Epithelial cell of proximal tubule (primary cell): Measurements from ENCODE around the gene EMILIN1. TPM values are rescaled to one million over a fixed set of nuclear protein-coding genes. Genes with fewer than 3 reads are reported as not detected.
A peak's percentile ranks its signal among the peaks of the same experiment; 100 is the strongest.

Experiments used
- DNase-seq: peaks from one replicate; pipeline ENCODE4 v3.0.0-alpha.2; 2011; ENCODE audit warnings: low read depth
- H3K4me3 ChIP-seq: 2 replicates; pipeline ENCODE4 v1.5.1; 2011; ENCODE audit warnings: low read depth, mild to moderate bottlenecking, low read length
- CTCF ChIP-seq: conservative IDR thresholded peaks from 2 replicates; pipeline ENCODE4 v1.5.1; 2012; ENCODE audit warnings: low read depth, mild to moderate bottlenecking, low read length
- total RNA-seq: library from RNA; depleted of rRNA; stranded (reverse); fragments of >200 nt; gene quantifications from 2 replicates; pipeline ENCODE4 v1.2.3, GENCODE V29; 2015

Gene EMILIN1
- total RNA-seq, 1 donor from 2014 or later, result 2.1 TPM

DNA sequence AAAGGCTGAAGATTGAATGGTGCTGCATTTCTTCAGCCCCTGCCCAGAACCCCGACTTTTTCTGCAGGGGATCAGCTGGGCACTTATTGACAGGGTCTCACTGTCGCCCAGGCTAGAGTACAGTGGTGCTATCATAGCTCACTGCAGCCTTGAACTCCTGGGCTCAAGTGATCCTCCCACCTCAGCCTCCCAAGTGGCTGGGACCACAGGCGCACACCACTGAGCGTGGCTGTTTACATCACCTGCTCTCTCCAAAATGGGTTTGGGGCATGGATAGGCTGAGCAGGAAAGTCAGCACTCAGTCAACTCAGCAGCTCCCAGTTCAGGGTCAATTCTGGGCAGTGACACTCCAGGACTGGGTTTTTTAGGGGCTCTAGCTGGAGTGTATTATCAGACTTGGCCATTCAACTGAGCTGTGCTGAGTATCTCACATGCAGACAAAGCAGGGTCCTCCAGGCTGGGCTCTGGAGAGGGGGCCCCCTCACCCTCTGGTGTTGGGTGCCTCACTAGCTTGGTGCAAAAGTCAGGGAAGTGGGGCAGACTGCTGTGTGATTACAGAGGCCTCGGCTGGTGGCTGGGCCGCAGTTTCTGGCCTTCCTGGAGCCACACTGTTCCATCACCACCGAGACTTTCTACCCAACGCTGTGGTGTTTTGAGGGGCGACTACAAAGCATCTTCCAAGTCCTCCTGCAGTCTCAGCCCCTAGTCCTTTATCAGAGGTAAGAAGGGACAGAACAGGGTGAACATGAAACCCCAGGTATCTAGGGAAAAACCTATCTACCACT is 49.7 kb downstream of the EMILIN1 start:
- no peak for TF ChIP-seq CTCF
- H3K4me3 ChIP-seq, result no peak overlapping the region

DNA sequence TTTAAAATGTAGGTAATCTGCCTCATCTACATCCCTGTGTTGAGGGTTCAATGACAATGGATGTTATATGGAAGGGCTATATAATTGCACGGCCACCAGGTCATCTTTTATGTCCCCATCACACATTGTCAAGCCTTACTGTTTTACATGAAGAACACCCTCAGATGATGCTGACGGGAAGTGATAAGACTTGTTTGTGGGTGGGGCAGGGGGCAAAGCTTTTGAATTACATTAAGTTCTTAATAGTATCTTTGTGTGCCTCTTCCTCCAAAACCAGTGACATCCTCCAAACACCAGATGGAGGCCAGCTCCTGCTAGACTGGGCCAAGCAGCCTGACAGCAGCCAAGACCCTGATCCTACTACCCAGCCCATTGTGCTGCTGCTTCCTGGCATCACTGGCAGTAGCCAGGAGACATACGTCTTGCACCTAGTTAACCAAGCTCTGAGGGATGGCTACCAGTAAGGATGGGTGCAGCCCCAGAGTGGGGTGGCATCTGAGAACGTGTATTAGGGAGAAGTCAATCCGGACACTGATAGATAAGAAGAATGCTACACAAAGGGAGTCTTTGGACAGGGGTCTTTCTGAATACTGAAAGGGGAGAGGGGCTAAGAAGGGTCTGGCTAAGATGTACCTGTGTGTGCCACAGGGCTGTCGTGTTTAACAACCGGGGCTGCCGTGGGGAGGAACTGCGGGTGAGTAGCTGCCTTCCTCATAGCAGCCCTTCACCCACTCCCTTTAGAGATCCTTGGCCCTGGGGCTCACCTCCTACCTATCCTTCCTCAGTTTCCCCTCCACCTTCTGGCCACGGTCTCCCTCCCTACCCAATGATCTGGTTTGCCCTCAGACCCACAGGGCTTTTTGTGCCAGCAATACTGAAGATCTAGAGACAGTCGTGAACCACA is 50.5 kb downstream of the EMILIN1 start:
- no peak for DNase-seq
- TF ChIP-seq CTCF, result no peak
- no peak overlapping the region for H3K4me3 ChIP-seq

More for the DNA sequence above, 49.7 kb downstream of the EMILIN1 start:
- no peak for DNase-seq

GRCh38 chr2:27130396-27130795 is 52.0 kb downstream of the EMILIN1 start:
- TF ChIP-seq CTCF, result no peak
- no peak for DNase-seq
- H3K4me3 ChIP-seq, result no peak overlapping the region

DNA sequence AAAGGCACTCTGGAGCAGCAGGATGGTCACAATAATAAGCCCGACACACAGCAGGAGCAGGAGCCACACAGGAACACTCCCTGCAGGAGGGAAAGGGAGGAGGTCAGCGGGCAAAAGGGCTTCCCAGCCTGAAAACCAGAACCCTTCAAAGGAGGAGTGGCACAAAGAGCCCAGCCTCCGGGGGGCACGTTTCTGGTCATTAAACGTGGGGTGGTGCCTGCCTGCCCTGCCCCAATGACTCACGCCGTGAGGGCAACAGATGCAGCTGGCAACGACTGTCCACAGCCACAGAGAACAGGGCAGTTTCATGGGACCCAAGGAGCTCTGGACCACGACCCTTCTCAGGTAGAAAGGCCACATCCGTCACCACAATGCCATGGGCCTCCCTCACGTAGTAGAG is 53.0 kb downstream of the EMILIN1 start:
- no peak overlapping the region for H3K4me3 ChIP-seq
- DNase-seq, result no peak
- TF ChIP-seq CTCF, result no peak

DNA sequence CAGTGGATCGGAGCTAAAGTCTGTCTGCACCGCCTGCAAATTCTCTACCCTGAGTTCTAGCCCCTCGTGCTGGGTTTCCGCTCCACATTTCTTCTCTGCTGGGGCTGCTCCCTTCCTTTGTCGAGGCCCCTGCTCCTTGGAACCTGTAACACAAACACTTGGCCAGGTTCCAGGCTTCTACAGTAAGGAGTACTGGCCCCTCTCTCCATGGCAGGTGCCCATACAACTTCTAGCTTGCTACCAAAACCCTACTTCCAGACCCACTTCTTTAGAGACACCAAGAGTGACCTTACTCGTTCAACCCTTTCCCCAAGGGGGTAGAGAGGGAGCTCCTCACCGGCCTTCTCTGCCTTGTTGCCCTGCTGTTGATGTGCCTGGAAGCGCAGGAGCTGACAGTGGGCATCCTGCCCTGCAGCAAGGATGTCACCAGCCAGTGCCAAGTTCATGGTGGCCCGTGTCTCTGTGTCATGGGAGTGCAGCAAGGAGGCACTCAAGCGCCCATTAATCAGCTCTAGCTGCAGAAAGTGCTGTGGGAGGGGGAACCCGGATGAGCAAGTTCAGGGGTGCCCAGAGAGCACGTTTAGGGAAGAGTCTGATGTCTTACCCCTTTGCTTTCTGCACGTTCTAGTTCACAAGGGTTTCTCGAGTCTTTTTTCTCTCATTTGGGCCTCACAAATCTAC is 54.9 kb downstream of the EMILIN1 start:
- DNase-seq, result no peak
- no peak for TF ChIP-seq CTCF
- H3K4me3 ChIP-seq, result peak overlapping the region; percentile 75

DNA sequence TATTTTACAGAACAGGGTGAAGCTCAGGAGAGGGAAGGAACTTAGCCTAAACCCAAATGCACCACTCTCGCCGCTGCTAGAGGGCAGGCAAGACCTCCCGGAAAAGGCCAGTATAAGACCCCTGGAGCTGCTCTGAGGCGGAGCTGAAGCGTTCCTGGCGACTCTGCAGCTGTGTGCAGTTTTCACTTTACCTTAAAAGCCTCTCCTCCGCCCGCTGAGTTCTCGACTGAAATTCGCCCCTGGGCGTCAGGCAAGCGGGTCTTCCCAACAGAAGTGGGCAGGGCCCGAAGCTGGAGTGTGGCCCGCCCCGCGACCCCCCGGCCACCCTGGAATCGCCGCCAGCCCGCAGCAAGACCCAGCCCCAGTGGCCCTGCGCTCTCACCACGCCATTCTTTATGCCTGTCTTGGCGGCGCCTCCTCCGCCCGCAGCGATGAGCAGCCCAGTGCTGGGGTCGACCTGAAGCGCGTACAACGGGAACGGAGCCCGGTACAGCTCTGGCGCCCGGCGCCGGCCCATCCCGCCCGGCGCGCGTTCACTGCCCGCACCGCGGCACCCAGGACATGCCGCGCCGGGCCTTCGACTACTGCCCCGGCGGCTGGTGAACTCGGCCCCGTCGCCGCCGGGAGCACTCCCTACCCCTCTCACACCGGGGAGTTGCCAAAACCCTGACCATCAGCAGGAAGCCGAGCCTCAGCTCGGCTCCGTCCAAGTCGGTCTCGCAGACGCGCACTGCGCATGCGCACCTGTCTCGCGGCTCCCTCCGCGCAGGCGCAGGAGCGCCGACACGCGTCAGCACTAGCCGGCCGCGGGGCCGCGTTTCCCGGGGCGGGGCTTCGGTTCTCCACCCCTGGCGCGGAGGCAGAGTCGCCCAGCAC is 55.7 kb downstream of the EMILIN1 start, which contains the start of gene PREB:
Gene PREB (minus strand): TSS at position 732 of the 876 bp plus-strand sequence. CDS start 215 bp downstream, at position 517.
- peak; percentile 35 for TF ChIP-seq CTCF
- peak; percentile 9 for DNase-seq
- peak within 1 kb of the TSS; percentile 75 for H3K4me3 ChIP-seq
